GM21515 (cell line): Measurements from ENCODE around the gene GCA.

Experiments
- ATAC-seq: cut with Tn5 transposase; IDR thresholded peaks from one replicate; pipeline ENCODE4 v1.9.1; 2021; ENCODE audit not compliant: unreplicated experiment

GCA gene, protein sequence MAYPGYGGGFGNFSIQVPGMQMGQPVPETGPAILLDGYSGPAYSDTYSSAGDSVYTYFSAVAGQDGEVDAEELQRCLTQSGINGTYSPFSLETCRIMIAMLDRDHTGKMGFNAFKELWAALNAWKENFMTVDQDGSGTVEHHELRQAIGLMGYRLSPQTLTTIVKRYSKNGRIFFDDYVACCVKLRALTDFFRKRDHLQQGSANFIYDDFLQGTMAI

DNA sequence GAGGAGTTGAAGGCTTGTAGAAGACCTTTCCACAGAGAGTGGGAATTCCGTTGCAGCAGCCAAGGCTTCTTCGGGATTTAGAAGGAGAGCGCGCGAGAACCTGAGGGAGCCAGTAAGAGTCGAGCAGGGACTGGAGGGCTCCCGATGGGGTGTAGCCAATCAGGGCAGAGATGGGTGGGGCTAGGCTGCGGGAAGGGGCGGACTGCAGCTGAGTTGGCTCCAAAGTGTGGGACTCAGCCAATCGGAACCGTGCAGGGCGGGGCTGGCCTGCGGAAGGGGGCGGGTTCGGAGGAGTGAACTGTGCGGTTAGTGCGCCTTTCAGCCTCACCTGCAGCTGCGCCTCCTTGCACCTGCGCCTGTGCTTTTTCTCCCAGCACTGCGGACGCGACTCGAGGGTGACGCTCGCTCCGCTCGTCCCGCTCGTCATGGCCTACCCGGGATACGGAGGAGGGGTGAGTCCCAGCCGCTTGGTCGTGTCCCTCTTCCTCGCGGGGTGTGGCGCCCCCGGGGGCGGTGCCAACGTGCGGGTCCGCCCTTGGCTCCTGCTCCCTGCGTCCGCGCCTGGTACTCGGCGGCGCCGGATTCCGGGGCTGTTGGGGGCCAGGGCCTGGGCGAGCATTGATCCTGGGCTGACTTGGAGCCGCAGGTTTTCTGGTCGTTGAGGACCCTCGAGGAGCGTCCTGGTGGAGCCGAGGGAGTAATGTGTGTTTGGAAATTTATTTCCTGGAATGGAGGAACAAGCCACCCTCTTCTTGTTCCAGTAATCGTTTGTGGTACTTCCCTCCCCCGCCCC lies at the start of gene GCA:
Gene GCA, plus strand, starts transcription at position 309 of the 793 bp plus-strand sequence. Its CDS starts 117 bp downstream, at position 426.
- peak; percentile 99 for ATAC-seq

DNA sequence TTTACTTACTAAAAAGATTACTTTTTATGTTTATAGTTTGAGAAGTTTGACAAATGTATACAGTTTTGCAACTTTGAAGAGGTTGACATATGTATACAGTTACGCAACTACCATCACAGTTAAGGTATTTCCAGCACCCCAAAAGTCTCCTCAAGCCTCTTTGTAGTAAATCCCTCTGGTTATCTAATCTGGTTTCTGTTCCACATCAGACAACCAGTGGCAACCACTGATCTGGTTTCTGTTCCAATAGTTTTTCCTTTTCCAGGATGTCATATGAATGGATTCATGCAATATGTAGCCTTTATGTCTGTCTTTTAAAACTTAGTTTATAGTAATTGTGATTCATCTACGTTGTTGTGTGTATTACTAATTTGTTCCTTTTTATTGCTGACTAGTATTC lies 48.9 kb upstream of the GCA start:
- no peak for ATAC-seq

DNA sequence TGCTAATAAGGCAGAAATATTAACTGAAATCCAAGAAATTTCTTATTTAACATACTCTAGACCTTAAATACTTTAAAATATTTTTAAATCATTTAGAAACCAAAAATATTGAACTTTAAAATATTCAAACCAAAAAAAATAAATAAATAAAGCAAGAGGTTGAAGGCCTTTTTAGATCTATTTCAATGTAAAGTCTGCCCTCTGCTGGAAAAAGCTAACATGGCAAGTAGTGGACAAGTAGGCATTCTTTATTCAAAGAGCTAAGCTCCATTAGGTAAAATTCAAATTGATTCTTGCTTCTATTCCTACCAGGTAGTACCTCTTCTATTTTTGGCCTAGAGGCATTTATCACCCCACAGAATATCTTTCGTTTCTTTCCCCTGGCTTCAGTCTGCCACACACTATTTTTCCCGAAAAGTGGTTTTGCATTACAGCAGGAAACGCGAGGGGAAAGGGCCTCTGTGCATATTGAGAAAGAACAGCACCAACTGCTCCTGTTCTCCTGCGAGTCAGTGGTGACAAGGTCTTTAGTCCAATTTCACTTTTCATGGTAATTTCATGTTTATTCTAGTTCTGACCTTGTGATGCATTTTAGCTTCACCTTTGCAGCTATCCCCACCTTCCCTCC lies 45.9 kb upstream of the GCA start:
- ATAC-seq = peak; percentile 66

DNA sequence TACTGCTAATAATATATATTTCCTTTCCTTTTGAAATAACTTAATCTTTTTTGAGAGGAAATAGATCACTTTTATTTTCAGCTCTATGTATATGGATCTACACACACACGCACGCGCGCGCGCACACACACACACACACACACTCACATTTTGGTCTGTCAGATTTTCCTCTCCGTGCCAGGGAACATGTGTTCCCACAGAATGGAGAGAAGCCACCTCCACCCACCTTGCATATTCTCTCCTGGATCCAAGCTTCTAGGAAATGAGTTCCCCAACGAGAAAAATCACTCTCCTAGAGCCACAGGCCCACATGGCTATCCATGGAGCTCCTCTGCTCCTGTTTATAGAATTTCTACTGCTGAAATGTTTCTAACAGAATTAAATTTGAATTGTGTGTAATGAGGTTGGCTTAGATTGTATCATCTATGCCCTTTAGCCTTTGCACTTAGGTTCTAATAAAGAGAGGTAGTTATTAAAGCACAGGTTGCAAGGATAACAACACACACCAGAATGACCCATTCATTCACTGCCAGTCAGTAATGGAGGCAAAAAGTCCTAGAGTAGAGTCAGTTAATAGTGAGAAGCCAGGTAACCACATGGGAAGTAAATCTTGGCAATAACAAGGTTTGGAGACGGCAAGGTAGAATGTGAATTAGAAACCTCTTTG lies 45.1 kb upstream of the GCA start:
- no peak for ATAC-seq

DNA sequence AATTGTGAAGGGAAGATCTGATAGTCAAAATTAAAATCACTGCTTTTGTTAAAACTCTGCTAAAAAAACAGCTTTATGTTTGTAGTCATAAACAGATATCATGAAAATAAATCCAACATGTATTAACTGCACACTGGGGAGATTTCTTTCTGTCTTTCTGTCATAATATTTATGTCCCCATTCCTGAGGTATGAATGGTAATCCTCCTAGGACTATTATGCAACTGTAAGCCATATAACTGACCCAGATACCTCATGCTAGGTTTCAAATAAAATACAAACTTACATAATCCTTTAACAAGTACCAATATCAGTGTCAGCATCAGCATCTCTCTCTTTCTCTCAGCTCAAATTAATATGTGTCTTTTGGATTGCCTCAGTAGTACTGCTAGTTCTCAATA lies 43.7 kb upstream of the GCA start:
- ATAC-seq = no peak

DNA sequence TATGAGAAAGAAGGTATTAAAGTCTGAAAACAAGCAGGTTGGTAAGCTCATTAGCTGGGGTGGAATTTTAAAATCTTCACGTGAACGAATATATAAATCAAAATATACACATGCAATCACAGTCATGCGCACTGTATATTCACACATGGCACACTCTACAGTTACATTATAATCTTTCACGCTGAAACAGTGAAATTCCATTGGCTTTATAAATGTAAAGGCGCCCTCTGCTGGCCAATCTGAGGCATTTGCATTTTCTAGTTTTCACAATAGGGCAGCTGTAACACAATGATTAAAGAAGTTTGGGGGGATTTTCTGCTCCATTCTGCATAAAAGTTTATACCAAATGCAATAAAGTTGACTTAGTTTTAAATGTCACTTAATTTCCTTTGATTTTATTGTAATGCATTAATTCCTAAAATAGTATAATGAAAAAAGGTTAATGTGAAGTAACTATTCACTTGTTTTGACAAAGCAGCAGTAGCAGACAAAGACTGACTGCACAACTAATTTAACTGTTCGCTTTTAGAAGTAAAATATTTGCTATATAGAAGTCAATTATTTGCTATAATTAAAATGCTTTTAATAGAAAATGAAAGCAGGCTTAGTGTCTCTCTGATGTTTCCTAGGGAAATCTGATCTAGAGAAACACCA lies 42.7 kb upstream of the GCA start:
- peak; percentile 67 for ATAC-seq

DNA sequence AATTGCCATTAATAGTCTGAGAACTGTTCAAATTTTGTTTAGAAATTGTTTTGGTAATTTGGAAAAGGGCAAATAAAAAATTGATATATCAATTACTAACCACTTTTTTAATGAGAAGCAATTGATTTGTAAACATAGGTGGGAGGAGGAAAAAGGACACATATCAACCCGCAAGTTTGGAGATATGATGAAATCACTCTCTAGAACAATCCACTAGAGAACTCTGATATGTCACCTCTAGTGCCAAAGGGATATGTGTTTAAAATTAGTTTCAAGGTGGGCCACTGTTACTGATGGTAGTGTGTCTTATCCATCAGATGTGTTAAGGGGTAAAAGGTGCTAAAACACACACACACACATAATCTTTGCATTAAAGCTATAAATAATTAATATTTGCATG lies 42.1 kb upstream of the GCA start:
- no peak for ATAC-seq

DNA sequence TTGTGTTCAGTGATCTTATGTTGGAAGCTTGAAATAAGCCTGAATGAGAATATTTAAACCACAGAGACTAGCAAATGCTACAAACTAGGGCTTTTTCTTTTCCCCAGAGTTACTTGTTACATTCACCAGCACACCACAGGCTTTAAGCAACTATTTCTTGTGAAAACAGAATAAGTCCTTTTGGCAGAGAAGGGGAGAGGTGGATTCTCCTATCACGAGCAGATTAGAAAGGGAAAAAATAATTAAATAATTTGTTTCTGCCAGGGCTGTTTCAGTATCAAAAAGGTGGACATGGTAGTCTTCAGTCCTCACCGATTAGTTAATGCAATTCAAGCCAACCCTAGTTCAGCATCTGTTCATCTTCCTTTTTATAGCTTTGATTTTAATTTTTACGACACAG lies 38.0 kb upstream of the GCA start:
- ATAC-seq = no peak

DNA sequence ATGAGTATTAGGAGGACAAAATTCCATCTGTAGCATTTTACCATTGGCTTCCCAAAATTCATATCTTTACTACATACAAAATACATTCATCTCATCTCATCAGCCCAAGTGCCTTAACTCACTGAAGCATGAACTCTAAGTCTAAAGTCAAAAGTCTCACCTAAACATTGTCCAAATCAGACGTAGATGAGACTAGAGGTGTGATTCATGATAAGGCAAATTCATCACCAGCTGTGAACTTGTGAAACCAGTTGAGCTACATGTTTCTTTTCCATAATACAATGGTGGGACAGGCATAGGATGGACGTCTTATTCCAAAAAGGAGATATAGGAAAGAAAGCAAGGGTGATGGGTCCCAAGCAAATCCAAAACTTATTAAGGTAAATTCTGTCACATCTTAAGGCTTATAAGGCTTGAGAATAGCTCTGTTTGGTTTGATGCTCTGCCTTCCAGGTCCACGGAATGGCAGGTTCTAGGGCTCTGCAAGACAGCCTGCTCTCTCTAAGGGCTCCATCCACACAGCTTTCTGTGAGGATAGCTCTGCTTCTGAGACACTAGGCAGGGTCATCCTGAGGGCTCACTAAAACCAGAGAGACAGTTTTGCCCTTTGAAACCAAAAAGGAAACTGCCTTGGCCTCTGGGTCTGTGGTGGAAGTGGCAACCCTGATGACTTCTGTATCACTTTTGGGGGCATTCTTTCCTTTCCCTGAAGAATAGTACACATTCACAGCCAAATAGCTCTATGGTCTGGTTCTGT lies 35.0 kb upstream of the GCA start:
- no peak for ATAC-seq

DNA sequence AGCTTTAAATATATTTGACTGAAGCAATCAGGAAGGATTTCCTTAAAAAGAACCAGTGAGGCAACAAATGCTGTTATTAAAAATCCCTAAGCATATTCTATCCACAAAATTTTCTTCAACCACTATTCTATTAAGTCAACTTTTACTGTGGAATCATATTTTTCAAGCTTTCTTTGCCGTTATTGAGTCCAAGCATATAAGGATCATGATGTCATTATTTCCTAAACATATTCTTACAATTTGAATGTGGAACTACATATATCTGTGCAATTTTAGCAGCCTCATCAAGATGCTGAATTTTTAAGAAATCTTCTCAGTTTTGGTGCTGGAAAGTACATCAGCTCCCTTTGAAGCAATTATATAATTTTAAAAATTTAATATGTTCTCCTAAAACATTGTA lies 31.1 kb upstream of the GCA start:
- ATAC-seq = no peak

DNA sequence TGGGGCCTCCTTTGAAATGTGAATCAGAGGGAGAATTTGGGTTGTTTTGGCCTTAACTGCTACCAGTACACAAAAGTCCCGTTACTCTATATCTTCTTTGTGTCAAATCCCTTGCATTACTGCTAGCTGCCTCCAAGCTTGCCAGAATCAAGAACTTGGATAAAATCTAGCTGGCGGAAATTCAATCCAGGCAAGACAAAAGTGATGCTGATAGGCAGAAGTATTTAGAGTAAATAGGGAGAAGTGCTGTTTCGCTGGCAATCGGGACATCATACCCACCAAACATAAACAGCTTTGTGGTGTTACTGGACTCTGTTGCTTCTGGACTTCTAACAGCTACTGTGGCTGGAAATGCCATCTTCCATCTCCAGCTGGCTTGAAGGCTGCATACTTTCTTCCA lies 28.0 kb upstream of the GCA start:
- ATAC-seq = no peak

DNA sequence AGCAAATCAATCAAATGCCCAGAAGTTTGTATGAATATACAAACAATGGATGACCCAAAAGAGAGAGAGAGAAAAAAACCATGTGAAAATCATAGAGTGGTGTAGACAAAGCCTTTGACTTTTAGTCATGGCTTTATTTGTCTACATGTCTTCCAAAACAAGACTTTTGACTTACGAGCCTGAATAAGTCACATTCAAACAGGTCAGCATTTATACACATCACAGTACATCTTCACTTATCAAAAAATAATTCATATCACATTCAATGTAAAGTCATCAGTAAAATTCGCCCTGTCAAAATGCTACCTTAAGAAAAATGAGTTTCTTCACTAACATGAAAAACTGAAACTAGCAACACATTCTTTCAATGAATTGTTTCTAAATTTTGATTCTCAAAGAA lies 27.3 kb upstream of the GCA start:
- no peak for ATAC-seq

DNA sequence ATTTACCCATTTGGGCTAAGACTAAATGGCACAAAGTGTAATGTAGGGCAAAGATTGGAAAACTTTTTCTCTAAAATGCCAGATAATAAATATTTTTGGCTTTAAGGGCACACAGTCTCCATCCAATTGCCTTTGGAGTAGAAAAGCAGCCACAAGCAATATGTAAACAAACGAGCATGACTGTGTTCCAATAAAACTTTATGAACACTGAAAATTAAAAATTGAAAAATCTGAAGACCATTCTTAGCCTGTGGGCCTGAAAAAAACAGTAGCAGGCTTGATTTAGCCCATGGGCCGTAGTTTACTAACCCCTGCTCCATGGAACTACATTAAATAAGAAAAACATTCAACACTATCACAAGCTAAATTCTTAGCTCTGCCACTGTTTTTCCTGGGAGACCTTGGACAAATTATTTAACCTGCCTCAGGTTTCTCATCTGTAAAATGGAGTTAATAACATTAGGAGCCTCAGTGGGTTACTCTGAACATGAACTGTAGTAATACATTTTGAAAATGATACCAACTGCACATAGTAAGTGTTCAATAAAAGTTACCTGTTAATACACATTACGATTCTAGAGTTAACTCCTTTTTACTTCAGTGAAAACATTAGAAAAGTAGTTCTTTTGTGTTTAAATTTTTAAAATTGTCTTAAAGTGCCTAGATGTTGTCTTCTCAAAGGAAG lies 26.7 kb upstream of the GCA start:
- no peak for ATAC-seq

DNA sequence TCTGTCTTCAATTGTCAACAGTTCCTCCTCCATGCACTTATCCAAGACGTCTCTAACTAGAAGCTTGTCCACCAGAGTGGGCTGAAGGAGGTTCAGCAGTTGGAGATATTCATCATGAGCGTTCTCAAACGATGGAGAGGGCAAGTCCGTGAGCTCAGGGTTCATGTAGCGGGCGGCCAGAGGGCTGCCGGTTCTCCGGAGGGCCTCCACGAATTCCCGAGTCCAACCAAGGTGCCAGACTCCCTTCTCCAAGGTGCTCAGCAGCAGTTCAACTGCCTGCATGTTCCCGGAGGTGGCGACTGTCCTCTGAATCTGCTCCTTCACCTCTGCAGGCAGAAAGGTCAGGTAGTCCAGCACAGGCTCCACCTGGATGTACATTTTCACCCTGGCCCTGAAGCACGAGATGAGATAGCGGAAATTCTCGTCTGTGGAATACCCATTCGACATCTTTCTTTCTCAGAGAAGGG lies 26.0 kb upstream of the GCA start:
- ATAC-seq = peak; percentile 15

DNA sequence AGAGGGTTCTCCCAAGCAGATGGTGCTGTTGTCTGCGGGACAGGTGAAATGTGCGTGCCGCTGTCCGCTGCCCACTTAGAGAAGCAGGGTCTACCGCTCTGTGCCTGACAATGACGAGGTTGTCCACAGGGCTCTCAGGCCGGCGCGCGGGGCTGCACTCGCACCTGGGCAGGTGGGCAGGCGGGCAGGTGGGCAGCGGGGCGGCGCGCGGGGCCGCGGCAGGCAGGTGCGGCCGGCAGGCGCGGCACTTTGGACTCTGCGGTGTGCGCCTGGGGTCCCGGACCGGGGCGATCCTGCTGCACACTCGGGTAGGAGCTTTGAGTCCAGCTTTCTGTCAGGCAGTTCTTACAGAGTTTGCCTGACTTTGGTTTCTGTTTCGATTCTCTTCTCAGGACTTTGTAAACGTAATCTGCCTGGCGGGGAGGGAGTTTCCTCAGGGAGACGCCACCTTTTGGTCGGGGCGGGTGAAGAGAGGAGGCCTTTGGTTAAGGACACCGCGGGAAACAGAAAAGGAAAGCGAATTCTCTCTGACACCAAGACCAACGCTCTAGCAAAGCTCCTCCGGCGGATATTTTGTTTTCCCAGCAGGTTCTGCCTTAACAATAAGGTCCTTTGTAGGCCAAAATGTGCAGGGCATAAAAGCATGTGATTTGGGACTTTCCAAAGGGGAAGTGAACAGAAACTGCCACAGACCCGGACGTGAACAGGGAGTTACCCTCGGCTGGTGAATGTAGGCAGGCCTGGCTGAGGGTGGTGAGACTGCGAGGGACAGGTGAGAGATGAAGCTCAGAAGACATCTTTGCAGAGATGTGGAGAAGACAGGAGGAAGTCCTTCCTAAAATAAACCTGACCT lies 25.4 kb upstream of the GCA start, which contains the start of gene IFIH1:
Gene IFIH1, minus strand, starts transcription at position 357 of the 853 bp plus-strand sequence. CDS start 377 bp downstream, outside the sequence.
- ATAC-seq = peak; percentile 79

DNA sequence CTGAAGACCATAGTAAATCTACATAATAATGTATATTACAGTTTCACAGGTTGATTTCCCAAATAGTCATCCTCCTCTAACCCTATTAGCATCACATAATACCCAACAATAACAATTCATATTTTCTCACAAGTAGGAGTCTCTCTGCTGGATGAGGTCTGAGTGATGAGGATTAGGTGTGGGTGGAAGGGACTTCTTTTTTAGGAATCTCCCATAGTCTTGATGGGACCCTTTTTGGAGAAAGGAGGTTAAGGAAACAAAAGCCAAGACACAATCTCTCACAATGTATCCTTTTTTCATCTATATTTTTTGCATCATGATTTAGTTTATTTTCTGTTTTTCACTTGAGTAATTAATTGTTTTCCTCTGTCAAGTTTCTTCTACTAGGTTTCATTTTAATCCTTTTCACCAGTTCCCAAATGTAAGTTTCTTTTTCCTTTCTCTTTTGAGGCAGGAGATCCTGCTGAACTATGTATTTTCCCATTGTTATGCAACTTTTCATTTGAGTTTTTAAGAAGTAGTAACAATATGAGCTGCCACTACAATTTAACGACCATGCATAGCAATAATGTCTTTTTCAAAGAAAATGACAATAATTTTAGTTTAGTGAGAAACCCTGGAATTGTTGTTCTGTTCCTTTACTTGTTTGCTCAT lies 22.9 kb upstream of the GCA start:
- ATAC-seq = no peak

DNA sequence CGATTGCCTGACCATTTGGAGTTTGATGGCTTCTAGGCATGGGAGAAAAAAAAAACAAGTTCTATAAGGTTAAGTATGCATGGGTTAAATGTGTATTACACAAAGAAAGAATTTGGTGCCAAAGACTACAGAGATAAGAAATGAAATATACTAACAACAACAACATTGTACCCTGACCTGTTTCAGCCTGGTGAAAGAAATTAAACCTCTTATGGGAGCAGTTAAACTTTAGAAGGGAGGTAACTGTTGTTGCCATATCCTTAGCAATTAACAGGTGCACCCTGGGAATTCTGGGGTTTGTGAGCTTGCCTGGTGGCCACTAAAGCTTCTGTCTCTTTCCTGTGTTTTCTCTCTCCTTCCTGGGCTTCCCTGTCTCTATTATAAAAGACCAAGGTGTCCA lies 19.0 kb upstream of the GCA start:
- ATAC-seq = no peak

DNA sequence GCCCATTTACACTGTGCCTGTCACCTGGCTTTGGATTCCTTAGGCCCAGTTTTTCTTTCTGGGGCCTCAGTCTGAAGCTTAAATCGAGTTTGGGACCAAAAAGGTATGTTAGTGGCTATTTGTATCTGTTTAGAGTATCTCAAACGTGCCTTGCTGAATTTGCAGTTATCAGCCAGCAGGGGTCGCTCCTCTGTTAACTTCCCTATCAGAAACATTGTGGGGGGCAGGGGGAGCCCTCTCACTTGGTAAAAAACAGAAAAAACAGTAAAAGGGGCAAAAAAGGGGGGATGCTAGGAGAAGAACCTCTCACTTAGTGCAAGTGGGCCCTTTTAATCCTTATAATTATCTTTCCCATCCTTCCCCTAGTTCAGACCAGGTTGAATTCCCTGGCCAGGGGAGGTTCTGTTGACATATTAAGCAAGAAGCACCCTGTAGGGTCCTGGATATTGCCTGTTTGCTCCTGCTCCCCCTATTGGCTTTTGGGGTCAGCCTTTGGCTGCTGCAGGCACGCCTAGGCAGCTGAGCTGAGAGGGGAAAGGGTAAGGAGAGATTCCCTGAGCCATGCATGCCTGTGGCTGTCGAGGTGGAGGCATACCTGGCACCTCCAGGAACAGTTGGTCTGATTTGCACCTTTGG lies 16.7 kb upstream of the GCA start:
- no peak for ATAC-seq
